ENCODE measurements around the gene HOXC10.

Gene HOXC10

GRCh38 chr12:53950789-53951576 is 34.0 kb upstream of the HOXC10 start:
- no peak for DNase-seq (ENCODE audit: low read depth)

GRCh38 chr12:53951577-53952334 is 33.2 kb upstream of the HOXC10 start:
- no peak for DNase-seq (ENCODE audit: low read depth)

- DNase-seq (ENCODE audit: low read depth): no peak
Observed at GRCh38 chr12:53952335-53952694, 32.6 kb upstream of the HOXC10 start.

- no peak for DNase-seq (ENCODE audit: low read depth)
Observed at GRCh38 chr12:53952871-53953734, 31.8 kb upstream of the HOXC10 start.

GRCh38 chr12:53953831-53954693 is 30.9 kb upstream of the HOXC10 start:
- DNase-seq (ENCODE audit: low read depth): no peak

GRCh38 chr12:53954694-53955035 is 30.3 kb upstream of the HOXC10 start, which contains the start of gene HOXC12:
Gene HOXC12, plus strand, starts transcription at chr12:53954903. Its CDS starts 27 bp downstream, at chr12:53954930.
- no peak for DNase-seq (ENCODE audit: low read depth)

GRCh38 chr12:53955036-53955775 is 29.7 kb upstream of the HOXC10 start:
- no peak for DNase-seq (ENCODE audit: low read depth)

GRCh38 chr12:53955776-53956250 is 29.1 kb upstream of the HOXC10 start:
- DNase-seq (ENCODE audit: low read depth): no peak

- DNase-seq (ENCODE audit: low read depth): no peak
Observed at GRCh38 chr12:53956251-53956887, 28.6 kb upstream of the HOXC10 start.

- no peak for DNase-seq (ENCODE audit: low read depth)
Observed at GRCh38 chr12:53956914-53957536, 27.9 kb upstream of the HOXC10 start.

- no peak for DNase-seq (ENCODE audit: low read depth)
Observed at GRCh38 chr12:53958128-53958527, 26.8 kb upstream of the HOXC10 start.

- no peak for DNase-seq (ENCODE audit: low read depth)
Observed at GRCh38 chr12:53959314-53959713, 25.6 kb upstream of the HOXC10 start.

- DNase-seq (ENCODE audit: low read depth): no peak
Observed at GRCh38 chr12:53960187-53961024, 24.5 kb upstream of the HOXC10 start.

GRCh38 chr12:53961025-53961761 is 23.8 kb upstream of the HOXC10 start:
- DNase-seq (ENCODE audit: low read depth): no peak

GRCh38 chr12:53963005-53963404 is 21.9 kb upstream of the HOXC10 start:
- no peak for DNase-seq (ENCODE audit: low read depth)

GRCh38 chr12:53963434-53964314 is 21.3 kb upstream of the HOXC10 start:
- no peak for DNase-seq (ENCODE audit: low read depth)

GRCh38 chr12:53964315-53964713 is 20.6 kb upstream of the HOXC10 start:
- no peak for DNase-seq (ENCODE audit: low read depth)
